Upper lobe of right lung (tissue), 1 donor: ENCODE measurements around the gene KCNAB3. TPM values are rescaled to one million over a fixed set of nuclear protein-coding genes. Genes with fewer than 3 reads are reported as not detected.

Source experiments
- ATAC-seq: fragments of 200-7000 bp; cut with Tn5 transposase; one replicate; pipeline ENCODE4 v1.9.1; 2020; ENCODE audit warnings: mild to moderate bottlenecking, moderate library complexity
- DNase-seq: peaks from one replicate; pipeline ENCODE4 v3.0.0-alpha.2; 2020
- H3K27ac ChIP-seq: fragments of 200-600 bp; one replicate; pipeline ENCODE4 v1.8.0; 2022
- H3K27me3 ChIP-seq: fragments of 200-600 bp; one replicate; pipeline ENCODE4 v1.8.0; 2022; ENCODE audit warnings: mild to moderate bottlenecking
- H3K36me3 ChIP-seq: fragments of 200-600 bp; one replicate; pipeline ENCODE4 v1.8.0; 2022
- H3K4me1 ChIP-seq: fragments of 200-600 bp; one replicate; pipeline ENCODE4 v1.8.0; 2022
- H3K4me3 ChIP-seq: fragments of 200-600 bp; one replicate; pipeline ENCODE4 v1.8.0; 2022; ENCODE audit warnings: mild to moderate bottlenecking
- H3K9me3 ChIP-seq: fragments of 200-600 bp; one replicate; pipeline ENCODE4 v1.8.0; 2022
- intact Hi-C: fragments of 100-400 bp; cut with DNase I; formaldehyde crosslinking; loops from one replicate; pipeline ENCODE4 v1.11.0; 2022
- total RNA-seq: library from RNA; stranded (reverse); fragmentation: NEBNext Ultra II Directional; extraction: Animal tissue kit (Norgen Biotek cat#: 25700); gene quantifications from one replicate; pipeline ENCODE4 v1.2.1, GENCODE V29; 2021
- TF ChIP-seq, protein P1 (sequence below): fragments of 200-600 bp; IDR thresholded peaks from one replicate; pipeline ENCODE4 v1.8.0; 2022; ENCODE audit warnings: antibody characterized with exemption
- donor health status: DM: no; HTN: yes; CAD: no; lungs with severe emphysema.

Gene KCNAB3
- total RNA-seq, 1 donor from 2014 or later, result 5.9 TPM

DNA sequence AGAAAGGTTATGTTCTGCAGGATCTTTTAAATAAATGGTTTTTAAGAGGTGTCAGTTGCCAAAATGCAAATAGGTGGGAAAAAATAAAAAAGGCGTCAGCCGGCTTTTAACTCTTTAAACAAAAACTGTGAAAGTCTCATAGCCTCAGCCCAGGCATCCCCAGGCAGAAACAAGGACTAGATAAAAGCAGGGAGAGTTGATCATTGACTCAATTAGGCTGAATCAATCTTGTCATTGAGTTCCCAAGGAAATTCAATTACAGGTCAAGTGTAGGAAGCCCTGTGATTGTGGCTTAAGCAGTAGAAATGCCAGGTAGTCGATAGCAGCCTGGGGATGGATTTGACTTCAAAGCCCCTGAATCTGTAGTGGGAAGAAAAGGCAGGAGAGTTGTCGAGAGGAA is 42.0 kb upstream of the KCNAB3 start:
- no peaks in the 10 kb centered on the region for H3K4me1 ChIP-seq

DNA sequence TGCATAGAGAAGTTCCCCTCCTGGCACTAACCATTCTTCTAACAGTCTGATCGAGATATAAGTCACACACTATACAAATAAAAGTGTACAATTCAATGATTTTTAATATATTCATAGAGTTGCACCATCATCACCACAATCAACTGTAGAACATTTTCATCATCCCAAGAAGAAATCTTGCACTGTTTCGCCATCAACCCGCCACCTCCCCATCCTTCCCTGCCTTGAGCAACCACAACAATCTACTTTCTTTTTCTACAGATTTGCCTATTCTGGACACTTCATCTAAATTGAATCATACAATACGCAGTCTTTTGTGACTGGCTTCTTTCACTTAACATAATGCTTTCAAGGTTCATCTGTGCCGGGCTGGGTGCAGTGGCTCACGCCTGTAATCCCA is 39.8 kb upstream of the KCNAB3 start:
- Histone ChIP-seq H3K9me3 (peaks cover 4% of the 10 kb centered on the region), H3K27me3 (no peaks in the 10 kb centered on the region), H3K4me3 (no peak overlapping the region), H3K4me1 (no peaks in the 10 kb centered on the region), H3K27ac (no peak overlapping the region), H3K36me3 (no peaks in the 10 kb centered on the region)
- intact Hi-C loops, result no loop called here
- peak; percentile 64 for ATAC-seq
- DNase-seq, result no peak
- TF ChIP-seq, protein P1, sequence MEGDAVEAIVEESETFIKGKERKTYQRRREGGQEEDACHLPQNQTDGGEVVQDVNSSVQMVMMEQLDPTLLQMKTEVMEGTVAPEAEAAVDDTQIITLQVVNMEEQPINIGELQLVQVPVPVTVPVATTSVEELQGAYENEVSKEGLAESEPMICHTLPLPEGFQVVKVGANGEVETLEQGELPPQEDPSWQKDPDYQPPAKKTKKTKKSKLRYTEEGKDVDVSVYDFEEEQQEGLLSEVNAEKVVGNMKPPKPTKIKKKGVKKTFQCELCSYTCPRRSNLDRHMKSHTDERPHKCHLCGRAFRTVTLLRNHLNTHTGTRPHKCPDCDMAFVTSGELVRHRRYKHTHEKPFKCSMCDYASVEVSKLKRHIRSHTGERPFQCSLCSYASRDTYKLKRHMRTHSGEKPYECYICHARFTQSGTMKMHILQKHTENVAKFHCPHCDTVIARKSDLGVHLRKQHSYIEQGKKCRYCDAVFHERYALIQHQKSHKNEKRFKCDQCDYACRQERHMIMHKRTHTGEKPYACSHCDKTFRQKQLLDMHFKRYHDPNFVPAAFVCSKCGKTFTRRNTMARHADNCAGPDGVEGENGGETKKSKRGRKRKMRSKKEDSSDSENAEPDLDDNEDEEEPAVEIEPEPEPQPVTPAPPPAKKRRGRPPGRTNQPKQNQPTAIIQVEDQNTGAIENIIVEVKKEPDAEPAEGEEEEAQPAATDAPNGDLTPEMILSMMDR, result no peak

More for the DNA sequence above, 42.0 kb upstream of the KCNAB3 start:
- intact Hi-C loops, result no loop called here
- TF ChIP-seq, protein P1, result no peak
- peaks cover 12% of the 10 kb centered on the region for H3K9me3 ChIP-seq
- H3K27ac ChIP-seq, result no peak overlapping the region
- H3K4me3 ChIP-seq, result no peak overlapping the region
- DNase-seq (no peak), ATAC-seq (no peak)
- no peaks in the 10 kb centered on the region for H3K27me3 ChIP-seq
- no peaks in the 10 kb centered on the region for H3K36me3 ChIP-seq

DNA sequence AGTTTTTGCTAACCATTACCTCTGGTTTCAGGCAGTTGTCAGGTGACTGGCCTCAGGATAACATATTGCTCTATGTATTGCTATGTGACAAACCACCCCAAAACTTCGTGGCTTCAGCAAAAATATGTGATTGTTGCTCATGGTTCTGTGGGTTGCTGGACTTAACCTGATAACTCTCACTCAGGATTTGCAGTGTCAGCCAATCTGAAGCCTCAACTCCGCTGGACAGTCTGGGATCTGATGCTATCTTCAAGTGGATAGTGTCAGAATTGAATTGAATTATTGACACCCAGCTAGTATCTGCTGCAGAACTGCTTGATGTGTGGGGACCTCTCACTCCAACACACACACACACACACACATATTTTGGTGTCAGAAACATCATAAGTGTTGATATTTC is 38.1 kb upstream of the KCNAB3 start:
- TF ChIP-seq, protein P1, result no peak
- Histone ChIP-seq H3K27ac (no peak overlapping the region), H3K9me3 (no peaks in the 10 kb centered on the region), H3K4me1 (no peaks in the 10 kb centered on the region), H3K4me3 (no peak overlapping the region), H3K36me3 (no peaks in the 10 kb centered on the region), H3K27me3 (no peaks in the 10 kb centered on the region)
- ATAC-seq, result no peak
- no peak for DNase-seq
- intact Hi-C loops, result no loop called here

DNA sequence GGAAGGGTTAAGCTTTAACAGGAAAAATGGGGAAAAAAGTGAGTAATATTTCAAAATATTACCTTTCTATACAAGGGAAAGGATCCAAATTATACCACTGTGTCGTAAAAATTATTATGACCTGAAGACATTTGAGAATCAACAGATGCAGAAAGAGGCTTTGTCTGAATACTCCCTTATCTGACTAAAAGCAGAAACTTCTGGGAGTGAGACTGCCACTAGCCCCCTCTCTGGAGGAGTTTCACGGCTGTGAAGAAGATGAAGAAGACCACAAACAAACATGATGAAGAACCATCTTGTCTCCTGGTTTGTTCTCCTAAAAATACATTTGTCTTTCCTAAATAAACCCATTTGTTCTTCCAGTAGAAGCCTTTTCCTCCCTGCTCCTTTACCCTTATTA is 31.8 kb upstream of the KCNAB3 start:
- DNase-seq (no peak), ATAC-seq (no peak)
- TF ChIP-seq, protein P1, result no peak
- H3K4me1 ChIP-seq, result peaks cover 2% of the 10 kb centered on the region
- no peaks in the 10 kb centered on the region for H3K27me3 ChIP-seq
- no peaks in the 10 kb centered on the region for H3K9me3 ChIP-seq
- H3K4me3 ChIP-seq, result no peak overlapping the region
- no peaks in the 10 kb centered on the region for H3K36me3 ChIP-seq
- H3K27ac ChIP-seq, result no peak overlapping the region
- intact Hi-C loops, result no loop called here

DNA sequence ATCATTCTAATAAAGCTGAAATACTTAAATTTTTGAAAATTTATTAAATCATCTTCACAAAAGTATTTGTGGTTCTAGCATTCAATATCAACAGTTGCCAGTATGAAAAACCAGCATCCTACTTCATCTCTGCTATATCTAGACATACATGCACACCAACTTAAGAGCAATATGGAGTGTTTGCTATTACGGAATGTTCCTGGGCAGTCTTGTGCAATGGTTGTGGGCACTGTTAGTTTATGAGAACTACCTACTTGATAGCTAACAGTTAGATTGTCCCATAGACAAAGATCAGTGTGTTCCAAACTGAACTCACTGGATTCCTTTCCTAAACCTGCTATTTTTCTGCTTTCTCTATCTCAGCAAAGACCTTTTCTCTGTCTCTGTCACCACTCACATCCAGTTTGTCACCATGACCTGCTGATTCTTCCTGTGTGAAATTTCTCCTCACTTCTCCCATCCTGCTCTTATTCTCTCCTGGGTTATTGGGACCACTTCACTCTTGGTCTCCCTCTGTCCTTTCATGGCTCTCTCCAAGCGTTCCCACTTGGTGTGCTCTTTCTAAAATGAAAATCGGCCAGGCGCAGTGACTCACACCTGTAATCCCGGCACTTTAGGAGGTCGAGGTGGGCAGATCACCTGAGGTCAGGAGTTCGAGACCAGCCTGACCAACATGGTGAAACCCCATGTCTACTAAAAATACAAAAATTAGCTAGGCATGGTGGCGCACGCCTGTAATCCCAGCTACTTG is 30.0 kb upstream of the KCNAB3 start:
- no peak for DNase-seq
- H3K9me3 ChIP-seq, result no peaks in the 10 kb centered on the region
- intact Hi-C loops, result no loop called here
- no peak overlapping the region for H3K4me3 ChIP-seq
- ATAC-seq, result peak; percentile 83
- H3K27me3 ChIP-seq, result no peaks in the 10 kb centered on the region
- peaks cover 6% of the 10 kb centered on the region for H3K4me1 ChIP-seq
- no peaks in the 10 kb centered on the region for H3K36me3 ChIP-seq
- peak overlapping the region; percentile 67 for H3K27ac ChIP-seq
- TF ChIP-seq, protein P1, result no peak
